GM18502 (cell line): ENCODE results near the gene OR10K1.
"Not testable (repeated sequence)": the region's sequence is repeated elsewhere in the genome, so short reads cannot be mapped to it uniquely, and the experiment has no call there.

Experiments
- ATAC-seq: cut with Tn5 transposase; IDR thresholded peaks from one replicate; pipeline ENCODE4 v1.9.1; 2021; ENCODE audit warnings: mild to moderate bottlenecking; ENCODE audit not compliant: unreplicated experiment, poor library complexity

The OR10K1 gene, protein sequence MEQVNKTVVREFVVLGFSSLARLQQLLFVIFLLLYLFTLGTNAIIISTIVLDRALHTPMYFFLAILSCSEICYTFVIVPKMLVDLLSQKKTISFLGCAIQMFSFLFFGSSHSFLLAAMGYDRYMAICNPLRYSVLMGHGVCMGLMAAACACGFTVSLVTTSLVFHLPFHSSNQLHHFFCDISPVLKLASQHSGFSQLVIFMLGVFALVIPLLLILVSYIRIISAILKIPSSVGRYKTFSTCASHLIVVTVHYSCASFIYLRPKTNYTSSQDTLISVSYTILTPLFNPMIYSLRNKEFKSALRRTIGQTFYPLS

DNA sequence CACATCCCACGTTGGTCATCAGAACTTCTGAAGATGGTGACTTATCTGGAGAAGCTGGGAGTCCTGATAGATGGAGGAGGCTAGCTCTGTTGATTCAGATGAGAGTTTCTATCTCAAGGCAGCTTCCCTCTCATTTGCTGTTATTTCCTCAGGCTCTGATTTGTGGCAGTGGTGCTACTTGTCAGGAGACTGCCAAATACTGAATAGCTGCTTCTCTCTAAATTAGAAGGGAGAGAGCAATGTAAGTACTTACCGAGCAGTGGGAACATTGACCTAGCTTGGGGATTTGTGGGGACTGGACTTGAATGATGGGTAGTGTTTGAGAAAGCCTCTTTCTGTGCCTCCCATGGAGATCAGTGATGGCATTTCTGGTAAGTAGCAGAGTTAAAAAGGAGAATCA is at the start of gene OR10K1:
Gene OR10K1 (plus strand): TSS at position 301 of the 400 bp plus-strand sequence. CDS start 3,728 bp downstream, outside the sequence.
- ATAC-seq, result no peak

DNA sequence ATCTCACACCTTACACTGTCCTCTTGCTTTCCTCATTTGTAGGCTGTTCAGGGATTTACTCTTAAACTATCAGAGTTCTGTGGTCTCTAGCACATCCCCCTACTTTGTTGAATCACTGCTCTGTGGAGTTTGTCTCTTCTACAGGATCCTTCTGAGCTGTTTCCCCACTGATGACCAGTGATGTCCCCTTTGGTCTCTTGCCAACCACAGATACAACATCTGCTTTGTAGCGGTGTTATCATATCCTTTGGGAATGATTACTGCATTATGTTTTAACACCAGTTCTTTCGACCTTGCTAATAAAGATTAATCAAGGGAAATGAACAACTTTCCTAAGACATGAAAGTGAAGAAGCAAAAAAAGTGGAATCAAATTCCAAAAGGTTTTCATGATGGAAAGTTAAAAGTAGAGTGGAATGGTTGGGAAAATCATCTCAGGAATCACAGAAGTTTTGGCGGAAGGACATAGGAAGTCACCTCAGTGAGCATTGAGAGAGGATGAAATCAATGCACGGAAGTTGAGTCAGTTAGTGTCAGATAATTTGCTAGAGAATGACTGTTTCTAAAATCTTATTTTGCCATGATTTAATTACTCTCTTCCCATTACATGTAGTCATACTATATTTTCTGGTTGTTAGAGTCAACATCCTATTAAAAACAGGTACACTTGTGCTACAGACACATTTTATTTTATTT is 46.8 kb upstream of the OR10K1 start:
- ATAC-seq, result no peak

DNA sequence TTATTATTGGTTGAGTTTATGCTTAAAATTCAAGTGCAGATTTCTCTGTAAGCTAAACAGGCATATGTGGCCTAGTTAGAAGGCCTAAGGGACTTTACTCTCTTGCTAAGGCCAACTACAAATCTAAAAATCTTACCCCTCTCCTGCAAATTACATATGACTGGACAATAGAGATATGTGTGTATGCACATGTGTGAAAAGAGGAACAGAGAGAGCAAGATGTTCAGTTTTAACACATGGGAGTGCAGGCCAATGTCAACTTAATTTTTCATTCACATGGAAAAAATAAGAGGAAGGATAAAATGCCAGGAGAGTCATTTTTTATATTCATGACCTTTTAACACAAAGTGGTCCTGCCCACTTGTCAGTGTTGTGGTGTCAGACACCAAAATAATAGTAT is 44.0 kb upstream of the OR10K1 start:
- ATAC-seq, result no peak

DNA sequence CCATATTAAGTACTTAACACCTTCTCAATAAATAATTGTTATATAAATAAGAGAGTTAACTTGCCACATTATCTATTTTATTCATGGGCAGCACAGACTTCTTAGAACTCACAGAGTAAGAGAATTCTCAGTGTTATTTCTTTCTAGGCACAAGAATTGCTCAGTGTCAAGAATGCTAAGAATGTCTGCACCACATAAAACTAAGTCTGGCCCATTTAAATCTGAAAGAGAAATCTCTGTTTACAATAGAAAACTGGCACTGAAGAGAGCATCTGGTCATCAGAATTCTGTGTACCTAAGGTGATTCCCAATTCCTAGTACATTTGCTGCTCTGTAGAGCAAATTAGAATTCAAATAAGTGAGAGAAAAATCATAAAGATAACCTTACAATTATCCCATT is 39.4 kb upstream of the OR10K1 start:
- no peak for ATAC-seq

DNA sequence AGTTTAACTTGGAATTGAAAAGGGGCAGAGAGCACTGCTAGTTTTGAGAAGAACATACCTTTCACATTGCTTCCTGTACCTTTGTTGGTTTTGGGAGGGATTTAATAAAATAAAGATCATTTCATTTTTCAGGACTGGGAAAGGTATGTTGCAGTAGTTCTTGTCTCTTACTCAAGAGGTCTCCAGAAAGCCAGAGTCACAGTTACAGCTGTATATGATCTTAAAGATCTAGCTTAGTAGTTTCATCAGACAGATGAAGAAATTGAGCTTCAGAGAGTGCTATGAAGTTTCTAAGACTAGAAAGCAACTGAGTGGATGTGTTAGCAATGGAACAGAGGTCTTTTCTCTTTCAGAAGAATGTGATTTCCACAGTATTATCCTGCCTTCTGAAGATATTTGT is 36.6 kb upstream of the OR10K1 start:
- ATAC-seq, result no peak

DNA sequence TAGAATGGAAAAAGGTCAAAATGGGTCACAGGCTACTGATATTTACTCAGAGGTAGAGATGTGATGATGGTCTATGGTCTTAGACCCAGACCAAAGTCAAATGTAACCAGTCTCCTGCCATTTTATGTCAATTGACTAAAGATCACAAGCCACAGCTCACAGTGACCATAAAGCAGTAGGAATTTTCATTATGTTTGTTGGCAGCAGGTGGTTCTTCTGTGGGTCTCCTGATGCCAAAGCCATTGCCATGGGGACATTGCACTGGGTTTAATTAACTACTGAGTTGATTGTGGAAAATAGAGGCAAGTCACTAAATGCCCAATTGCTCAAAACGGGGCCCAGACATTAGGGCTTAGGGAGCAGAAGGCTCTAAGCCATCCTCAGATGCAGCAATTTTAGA is 35.5 kb upstream of the OR10K1 start, which contains the start of gene OR10K2:
Gene OR10K2 (minus strand): TSS at position 101 of the 400 bp plus-strand sequence. CDS start 5,371 bp downstream, outside the sequence.
- ATAC-seq, result no peak

DNA sequence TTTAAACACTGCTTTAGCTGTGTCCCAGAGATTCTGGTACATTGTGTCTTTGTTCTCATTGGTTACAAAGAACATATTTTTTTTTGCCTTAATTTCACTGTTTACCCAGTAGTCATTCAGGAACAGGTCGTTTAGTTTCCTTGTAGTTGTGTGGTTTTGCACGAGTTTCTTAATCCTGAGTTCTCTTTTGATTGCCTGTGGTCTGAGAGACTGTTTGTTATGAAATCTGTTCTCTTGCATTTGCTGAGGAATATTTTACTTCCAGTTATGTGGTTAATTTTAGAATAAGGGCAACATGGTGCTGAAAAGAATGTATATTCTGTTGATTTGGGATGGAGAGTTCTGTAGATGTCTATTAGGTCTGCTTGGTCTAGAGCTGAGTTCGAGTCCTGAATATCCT is 31.5 kb upstream of the OR10K1 start:
- not testable (repeated sequence) for ATAC-seq

DNA sequence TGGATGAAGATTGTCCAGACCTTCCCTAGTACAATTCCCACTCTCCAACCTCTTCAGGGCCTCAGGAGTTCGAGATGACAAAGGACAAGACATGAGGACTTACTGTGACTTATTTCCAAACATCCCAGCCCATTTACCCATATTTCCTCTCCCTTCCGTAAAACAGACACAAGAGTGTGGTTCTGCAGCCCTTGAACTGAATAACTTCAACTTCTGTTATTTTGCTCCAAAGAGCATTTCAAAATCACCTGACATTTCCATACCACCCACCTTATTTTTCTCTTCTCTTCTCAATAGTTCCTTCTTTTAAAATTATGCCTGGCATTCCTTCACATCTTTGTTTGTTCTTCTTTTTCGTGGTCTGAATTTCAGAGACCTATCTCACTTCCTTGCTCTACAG is 26.9 kb upstream of the OR10K1 start:
- ATAC-seq, result no peak

DNA sequence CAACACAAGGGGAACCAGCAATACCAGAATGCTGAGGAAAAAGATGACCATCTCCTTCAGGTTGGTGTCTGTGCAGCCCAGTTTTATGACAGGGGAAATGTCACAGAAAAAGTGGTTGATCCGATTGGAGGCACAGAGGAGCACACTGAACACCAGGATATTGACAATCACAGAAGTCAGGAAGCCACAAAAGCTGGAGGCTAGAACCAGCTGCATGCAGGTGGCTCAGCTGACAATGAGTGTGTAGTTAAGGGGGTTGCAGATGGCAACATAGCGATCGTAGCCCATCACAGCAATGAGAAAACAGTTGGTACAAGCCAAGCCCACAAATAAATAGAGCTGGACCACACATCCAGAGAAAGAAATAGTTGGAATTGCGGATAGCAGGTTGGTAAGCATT is 16.3 kb upstream of the OR10K1 start:
- no peak for ATAC-seq

DNA sequence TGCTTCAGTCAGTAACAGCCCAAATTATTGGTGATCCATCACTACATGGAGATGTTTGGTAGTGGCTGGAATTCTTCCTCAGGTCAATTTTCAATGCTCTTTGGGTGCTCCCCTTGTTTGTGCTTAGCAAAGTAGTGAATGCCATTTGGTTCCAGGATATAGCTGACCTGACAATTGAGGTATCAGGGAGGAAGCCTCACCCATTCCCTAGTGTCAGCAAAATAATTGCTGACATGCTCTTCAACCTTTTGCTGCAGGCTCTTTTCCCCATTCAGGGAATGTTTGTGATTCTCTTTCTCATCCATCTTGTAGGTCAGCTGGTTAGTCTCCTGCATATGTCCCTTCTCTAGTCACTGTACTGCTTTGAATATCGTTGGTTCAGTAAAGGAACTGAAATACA is 7.1 kb upstream of the OR10K1 start:
- ATAC-seq, result no peak

DNA sequence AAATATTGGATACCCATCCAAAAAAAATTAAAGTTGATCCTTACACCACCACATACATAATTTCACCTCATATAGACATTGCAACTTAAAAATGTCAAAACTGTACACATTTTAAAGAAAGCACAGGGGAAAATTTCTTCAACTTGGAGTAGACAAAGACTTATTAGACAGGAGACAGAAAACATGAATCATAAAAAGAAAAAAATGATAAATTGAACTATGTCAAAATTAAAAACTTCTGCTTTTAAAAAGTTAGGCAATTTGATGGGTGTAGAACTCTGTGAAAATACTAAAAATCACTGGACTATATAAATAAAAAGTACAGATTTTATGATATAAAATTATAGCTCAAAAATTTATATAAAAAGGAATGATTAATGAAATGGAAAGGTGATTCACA is 4.4 kb upstream of the OR10K1 start:
- ATAC-seq, result no peak

DNA sequence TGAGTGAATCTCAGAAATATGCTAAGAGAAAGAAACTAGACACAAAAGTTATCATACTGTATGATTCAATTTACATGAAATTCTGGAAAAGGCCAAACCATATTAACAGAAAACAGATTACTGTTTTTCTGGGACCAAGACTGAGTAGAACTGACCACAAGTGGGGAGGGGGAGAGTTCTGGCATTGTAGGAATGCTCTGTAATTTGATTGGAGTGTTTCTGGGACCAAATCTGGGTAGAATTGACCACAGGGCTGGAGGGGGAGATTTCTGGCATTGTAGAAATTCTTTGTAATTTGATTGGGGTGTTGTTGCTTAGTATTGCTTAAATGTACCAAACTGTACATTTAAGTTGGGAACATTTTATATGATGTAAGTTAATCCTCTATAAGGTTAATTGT is 3.4 kb upstream of the OR10K1 start:
- ATAC-seq, result no peak

DNA sequence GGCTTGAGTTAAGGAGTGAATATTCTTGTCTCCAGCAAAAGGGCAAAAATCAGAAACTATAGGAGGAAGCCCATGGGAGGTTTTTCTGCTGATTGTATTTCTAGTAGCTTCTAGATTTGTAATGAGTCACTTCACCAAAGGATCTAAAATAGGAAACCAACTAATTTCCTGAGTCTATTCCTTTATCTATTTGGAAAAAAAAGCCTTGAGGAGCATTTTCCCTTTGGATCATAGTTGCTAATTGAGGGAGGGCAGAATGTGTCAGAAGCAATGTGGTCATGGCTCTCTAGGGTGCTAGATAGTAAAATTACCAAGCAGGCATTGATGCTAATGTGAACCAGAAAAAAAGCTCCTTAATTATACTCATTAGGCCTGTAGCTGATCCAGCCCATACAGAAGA is 10.3 kb downstream of the OR10K1 start, which contains the start of gene OR10R2:
Gene OR10R2 (plus strand): TSS at position 301 of the 400 bp plus-strand sequence. CDS start 106 bp downstream, outside the sequence.
- no peak for ATAC-seq

DNA sequence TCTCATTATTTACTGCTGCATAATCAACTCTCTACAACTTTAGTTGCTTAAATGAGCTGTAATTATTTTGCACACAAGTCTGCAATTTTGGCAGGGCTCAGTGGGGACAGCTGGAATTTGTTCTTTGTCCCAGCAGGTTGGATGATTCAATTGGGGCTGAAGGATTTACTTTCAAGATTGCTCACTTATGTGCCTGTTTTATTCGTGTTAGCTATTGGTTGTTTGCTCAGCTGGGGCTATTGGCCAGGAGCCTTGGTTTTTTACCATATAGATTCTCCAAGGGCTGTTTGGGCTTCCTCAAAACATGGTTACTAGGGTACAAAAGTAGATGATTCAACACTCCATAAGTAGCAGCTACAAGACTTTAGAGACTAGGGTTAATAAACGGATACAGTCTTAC is 23.8 kb downstream of the OR10K1 start:
- no peak for ATAC-seq

DNA sequence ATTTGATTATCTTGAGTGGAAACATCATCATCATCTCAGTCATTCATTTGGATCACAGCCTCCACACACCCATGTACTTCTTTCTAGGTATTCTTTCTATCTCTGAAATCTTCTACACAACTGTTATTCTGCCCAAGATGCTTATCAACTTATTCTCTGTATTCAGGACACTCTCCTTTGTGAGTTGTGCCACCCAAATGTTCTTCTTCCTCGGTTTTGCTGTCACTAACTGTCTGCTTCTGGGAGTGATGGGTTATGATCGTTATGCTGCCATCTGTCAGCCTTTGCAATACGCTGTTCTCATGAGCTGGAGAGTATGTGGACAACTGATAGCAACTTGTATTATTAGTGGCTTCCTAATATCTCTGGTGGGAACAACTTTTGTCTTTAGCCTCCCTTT is 29.7 kb downstream of the OR10K1 start:
- no peak for ATAC-seq

DNA sequence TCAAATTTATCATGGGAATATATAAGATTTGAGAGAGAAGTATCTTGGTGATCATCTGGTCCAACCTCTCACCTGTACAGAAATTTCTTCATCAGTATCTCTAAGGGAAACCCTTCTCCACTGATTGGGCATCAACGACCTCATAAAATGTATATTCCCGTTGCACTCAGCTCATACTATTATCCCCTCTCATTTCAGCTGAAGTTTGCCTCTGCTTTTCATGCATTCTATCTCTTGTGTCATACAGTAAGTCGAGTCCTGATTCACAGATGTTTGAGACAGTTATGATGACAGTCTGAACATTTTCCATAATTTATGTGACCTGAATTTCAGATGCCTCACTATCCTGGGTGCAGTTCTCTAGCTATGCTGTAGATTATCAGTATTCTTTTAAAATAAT is 31.4 kb downstream of the OR10K1 start:
- ATAC-seq, result no peak

DNA sequence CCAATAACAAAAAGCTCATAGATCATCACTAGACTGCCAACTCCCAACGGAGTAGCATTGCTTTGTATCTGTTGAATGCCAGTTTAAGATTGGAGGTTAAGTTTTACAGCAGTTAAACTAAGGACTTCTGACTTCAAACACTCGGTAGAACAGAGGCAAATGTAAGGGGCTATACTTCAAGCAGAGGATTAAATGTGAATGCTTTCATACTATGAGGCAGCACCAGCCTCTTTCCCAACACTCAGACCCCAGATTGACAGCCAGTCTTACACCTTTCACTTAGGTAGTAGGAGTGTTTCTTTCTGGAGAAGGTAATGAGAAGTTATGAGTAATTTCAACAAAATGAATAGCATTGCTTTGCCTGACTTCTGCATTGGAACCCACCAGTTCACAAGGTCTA is 33.2 kb downstream of the OR10K1 start:
- no peak for ATAC-seq

DNA sequence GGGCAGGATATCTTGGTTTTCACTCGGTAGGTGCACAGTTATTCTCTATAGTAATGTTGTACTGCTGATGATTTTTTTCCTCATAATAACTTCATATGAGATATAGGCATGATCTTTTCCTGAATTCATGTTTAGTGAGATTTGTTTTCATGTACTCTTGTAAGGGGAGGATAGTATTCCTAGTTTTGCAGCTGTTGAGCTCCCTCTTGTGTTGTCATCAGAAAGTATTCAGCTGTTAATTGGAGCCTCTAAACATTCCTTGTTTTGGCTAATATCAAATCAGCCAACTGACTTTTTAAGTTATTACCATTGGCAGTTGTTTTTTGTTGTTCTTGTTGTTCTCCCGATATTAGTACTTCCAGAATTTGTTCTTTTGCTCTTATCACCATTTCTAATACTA is 34.7 kb downstream of the OR10K1 start:
- no peak for ATAC-seq

DNA sequence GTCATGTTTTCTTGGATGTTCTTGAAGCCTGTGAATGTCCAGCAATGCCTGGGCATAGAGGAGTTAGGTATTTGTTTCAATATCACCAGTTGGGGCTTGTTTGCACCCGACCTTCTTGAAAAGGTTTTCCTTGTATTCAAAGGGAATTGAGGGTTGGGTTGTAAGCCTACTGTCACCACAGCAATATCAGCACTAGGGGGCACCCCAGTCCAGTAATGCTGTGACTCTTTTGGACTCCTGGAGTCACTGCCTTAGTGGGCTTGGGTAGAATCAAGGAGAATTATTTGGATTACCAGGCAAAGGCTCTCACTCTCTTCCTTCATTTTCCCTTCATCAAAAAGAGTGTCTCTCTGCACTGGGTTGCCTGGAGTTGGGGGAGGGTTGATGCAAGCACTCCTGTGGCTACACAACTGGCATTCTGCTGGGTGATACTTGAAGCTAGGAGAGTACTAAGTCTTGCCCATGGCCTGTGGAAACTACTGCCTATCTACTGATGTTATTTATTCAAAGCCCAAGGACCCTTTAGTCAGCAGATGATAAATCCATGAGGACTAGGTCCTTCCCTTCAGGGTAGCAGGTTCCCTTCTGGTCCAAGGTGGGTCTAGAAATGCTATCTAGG is 44.8 kb downstream of the OR10K1 start:
- no peak for ATAC-seq

DNA sequence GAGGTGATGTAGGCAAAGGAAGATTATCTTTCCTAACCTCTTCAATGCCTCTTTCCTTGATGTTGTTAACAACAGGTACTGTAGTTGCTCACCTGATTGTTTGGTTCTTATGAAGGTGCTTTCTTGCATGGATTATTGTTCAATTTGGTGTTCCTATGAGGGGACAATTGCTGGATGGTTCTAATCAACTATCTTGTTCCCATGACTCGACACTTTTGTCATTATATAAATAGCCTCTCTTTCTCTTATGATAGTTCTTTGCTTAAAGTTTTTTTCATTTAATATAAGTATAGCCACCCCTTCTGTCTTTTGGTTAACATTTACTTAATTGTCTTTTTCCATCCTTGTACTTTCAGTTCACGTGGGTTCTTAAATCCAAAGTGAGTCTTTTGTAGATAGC is 45.9 kb downstream of the OR10K1 start:
- no peak for ATAC-seq

DNA sequence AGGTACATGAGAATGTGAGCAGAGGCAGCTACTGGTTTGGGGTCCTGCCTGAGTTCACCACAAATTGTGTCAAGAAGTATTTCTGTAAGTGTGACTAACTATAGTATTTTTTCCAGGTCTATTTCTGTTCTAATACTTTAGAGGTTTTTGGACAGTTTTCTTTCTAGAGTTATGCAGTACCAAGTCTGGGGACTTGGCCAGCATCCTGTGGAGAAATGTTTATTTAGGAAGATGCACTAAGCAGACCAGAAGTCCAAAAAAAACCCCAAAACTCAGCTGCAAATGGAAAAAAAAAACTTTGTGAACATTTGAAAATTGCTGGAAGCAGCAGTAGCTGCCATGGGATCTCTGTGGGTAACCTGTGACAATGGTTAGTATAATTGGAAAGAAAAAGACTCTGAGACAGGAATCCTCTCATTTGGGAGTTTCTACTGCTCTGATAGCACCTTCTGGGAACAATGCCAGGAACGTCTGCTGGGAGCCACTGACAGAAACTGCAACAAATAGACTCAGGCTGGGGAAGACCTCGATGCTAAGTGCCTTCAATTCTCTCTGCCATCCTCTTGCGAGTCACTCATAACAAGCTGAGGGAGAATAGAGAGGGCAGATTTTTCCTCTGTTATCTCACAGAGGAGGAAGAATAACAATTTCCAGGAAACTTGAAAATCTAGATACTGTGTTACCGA is 48.0 kb downstream of the OR10K1 start:
- ATAC-seq, result no peak
